Measurements from ENCODE around the gene LTBR. TPM values are rescaled to one million over a fixed set of nuclear protein-coding genes. Genes with fewer than 3 reads are reported as not detected.

LTBR gene
- polyA plus RNA-seq, 1 donor from 2014 or later, result not detected

DNA sequence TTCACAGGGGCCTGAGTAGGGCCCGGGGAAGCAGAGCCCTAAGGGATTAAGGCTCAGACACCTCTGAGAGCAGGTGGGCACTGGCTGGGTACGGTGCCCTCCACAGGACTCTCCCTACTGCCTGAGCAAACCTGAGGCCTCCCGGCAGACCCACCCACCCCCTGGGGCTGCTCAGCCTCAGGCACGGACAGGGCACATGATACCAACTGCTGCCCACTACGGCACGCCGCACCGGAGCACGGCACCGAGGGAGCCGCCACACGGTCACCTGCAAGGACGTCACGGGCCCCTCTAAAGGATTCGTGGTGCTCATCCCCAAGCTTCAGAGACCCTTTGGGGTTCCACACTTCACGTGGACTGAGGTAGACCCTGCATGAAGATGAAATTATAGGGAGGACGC lies 7.1 kb downstream of the LTBR start:
- no peak overlapping the region for H3K9ac ChIP-seq (ENCODE audit: low read length)
- H3K4me2 ChIP-seq (ENCODE audit: low read length), result no peak overlapping the region
- H3K4me3 ChIP-seq (ENCODE audit: low read length), result no peak overlapping the region
- H3F3A ChIP-seq (ENCODE audit: insufficient read depth, low read length, poor library complexity, severe bottlenecking), result no peaks in the 10 kb centered on the region
- no peaks in the 10 kb centered on the region for H3K79me2 ChIP-seq (replicated peaks; ENCODE audit: insufficient read depth, low read length)
- no peaks in the 10 kb centered on the region for H4K20me1 ChIP-seq (ENCODE audit: insufficient read depth)
- no peak overlapping the region for H3K27ac ChIP-seq (ENCODE audit: low read length)
- no peaks in the 10 kb centered on the region for H3K36me3 ChIP-seq (ENCODE audit: insufficient read depth, low read length)
- no peaks in the 10 kb centered on the region for H3K27me3 ChIP-seq (ENCODE audit: insufficient read depth, low read depth, low read length)
- TF ChIP-seq MXI1 (conservative IDR thresholded peaks at IDR 0.05; ENCODE audit: poor library complexity, severe bottlenecking) (no peak), EP300 (conservative IDR thresholded peaks at IDR 0.05; ENCODE audit: poor library complexity, severe bottlenecking) (no peak)
- H2AFZ ChIP-seq (ENCODE audit: low read depth, low read length), result no peak overlapping the region
- H3K9me3 ChIP-seq (ENCODE audit: low read length), result no peaks in the 10 kb centered on the region
- H3K9me2 ChIP-seq (ENCODE audit: insufficient read depth, low read length), result no peaks in the 10 kb centered on the region

DNA sequence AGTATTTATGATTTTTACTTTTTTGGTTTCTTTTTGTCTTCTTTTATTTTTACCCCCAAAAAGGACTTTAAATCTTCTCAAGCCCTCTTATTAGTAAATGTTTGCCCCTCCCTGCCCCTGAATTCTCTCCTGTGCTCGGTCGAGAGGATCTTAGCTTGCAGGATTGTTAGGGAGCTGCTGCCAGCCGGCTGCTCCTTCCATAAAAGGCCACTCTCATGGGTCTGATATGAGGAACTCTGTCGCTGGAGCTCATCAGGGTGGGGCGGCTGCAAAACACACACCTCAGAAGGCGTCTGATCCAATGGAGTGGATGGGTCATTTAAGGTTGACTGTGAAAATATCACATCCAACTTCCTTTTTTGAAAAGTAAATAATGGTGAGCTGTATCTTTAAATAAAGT lies 8.5 kb downstream of the LTBR start:
- Histone ChIP-seq H3K9me2 (ENCODE audit: insufficient read depth, low read length) (no peaks in the 10 kb centered on the region), H4K20me1 (ENCODE audit: insufficient read depth) (no peaks in the 10 kb centered on the region), H3K27me3 (ENCODE audit: insufficient read depth, low read depth, low read length) (no peaks in the 10 kb centered on the region), H3K9me3 (ENCODE audit: low read length) (no peaks in the 10 kb centered on the region), H3K4me3 (ENCODE audit: low read length) (no peak overlapping the region), H3K36me3 (ENCODE audit: insufficient read depth, low read length) (no peaks in the 10 kb centered on the region), H2AFZ (ENCODE audit: low read depth, low read length) (no peak overlapping the region), H3F3A (ENCODE audit: insufficient read depth, low read length, poor library complexity, severe bottlenecking) (no peaks in the 10 kb centered on the region), H3K79me2 (replicated peaks; ENCODE audit: insufficient read depth, low read length) (no peaks in the 10 kb centered on the region), H3K9ac (ENCODE audit: low read length) (no peak overlapping the region), H3K27ac (ENCODE audit: low read length) (no peak overlapping the region), H3K4me2 (ENCODE audit: low read length) (no peak overlapping the region)
- TF ChIP-seq EP300 (conservative IDR thresholded peaks at IDR 0.05; ENCODE audit: poor library complexity, severe bottlenecking) (no peak), MXI1 (conservative IDR thresholded peaks at IDR 0.05; ENCODE audit: poor library complexity, severe bottlenecking) (no peak), RAD21 (conservative IDR thresholded peaks at IDR 0.05) (no peak), SMC3 (conservative IDR thresholded peaks at IDR 0.05; ENCODE audit: poor library complexity) (no peak), EZH2 (IDR thresholded peaks at IDR 0.05; ENCODE audit: borderline replicate concordance, insufficient read depth, low read length, poor library complexity, severe bottlenecking) (no peak), POLR2AphosphoS5 (IDR thresholded peaks at IDR 0.05) (no peak), TAF1 (IDR thresholded peaks at IDR 0.05; ENCODE audit: low read depth) (no peak)
- TF ChIP-seq, protein P1, sequence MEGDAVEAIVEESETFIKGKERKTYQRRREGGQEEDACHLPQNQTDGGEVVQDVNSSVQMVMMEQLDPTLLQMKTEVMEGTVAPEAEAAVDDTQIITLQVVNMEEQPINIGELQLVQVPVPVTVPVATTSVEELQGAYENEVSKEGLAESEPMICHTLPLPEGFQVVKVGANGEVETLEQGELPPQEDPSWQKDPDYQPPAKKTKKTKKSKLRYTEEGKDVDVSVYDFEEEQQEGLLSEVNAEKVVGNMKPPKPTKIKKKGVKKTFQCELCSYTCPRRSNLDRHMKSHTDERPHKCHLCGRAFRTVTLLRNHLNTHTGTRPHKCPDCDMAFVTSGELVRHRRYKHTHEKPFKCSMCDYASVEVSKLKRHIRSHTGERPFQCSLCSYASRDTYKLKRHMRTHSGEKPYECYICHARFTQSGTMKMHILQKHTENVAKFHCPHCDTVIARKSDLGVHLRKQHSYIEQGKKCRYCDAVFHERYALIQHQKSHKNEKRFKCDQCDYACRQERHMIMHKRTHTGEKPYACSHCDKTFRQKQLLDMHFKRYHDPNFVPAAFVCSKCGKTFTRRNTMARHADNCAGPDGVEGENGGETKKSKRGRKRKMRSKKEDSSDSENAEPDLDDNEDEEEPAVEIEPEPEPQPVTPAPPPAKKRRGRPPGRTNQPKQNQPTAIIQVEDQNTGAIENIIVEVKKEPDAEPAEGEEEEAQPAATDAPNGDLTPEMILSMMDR (IDR thresholded peaks at IDR 0.05; ENCODE audit: poor library complexity, severe bottlenecking), result no peak
- TF ChIP-seq, protein P2, sequence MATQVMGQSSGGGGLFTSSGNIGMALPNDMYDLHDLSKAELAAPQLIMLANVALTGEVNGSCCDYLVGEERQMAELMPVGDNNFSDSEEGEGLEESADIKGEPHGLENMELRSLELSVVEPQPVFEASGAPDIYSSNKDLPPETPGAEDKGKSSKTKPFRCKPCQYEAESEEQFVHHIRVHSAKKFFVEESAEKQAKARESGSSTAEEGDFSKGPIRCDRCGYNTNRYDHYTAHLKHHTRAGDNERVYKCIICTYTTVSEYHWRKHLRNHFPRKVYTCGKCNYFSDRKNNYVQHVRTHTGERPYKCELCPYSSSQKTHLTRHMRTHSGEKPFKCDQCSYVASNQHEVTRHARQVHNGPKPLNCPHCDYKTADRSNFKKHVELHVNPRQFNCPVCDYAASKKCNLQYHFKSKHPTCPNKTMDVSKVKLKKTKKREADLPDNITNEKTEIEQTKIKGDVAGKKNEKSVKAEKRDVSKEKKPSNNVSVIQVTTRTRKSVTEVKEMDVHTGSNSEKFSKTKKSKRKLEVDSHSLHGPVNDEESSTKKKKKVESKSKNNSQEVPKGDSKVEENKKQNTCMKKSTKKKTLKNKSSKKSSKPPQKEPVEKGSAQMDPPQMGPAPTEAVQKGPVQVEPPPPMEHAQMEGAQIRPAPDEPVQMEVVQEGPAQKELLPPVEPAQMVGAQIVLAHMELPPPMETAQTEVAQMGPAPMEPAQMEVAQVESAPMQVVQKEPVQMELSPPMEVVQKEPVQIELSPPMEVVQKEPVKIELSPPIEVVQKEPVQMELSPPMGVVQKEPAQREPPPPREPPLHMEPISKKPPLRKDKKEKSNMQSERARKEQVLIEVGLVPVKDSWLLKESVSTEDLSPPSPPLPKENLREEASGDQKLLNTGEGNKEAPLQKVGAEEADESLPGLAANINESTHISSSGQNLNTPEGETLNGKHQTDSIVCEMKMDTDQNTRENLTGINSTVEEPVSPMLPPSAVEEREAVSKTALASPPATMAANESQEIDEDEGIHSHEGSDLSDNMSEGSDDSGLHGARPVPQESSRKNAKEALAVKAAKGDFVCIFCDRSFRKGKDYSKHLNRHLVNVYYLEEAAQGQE (IDR thresholded peaks at IDR 0.05; ENCODE audit: borderline replicate concordance), result no peak

DNA sequence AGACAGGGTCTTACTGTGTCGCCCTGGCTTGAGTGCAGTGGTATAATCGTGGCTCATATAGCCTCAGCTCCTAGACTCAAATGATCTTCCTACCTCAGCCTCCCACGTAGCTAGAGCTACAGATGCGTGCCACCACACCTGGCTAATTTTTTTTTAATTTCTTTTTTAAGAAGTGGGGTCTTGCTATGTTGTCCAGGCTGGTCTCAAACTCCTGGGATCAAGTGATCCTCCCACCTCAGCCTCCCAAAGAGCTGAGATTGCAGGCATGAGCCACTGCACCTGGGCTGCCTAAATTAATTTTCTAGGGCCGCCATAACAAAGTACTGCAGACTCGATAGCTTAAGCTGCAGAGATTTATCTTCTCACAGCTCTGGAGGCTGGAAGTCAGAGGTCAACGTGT lies 9.1 kb downstream of the LTBR start:
- H3K9me3 ChIP-seq (ENCODE audit: low read length), result no peaks in the 10 kb centered on the region
- H2AFZ ChIP-seq (ENCODE audit: low read depth, low read length), result no peak overlapping the region
- no peaks in the 10 kb centered on the region for H3K36me3 ChIP-seq (ENCODE audit: insufficient read depth, low read length)
- H4K20me1 ChIP-seq (ENCODE audit: insufficient read depth), result no peaks in the 10 kb centered on the region
- TF ChIP-seq, protein P2 (IDR thresholded peaks at IDR 0.05; ENCODE audit: borderline replicate concordance), result no peak
- TF ChIP-seq EZH2 (IDR thresholded peaks at IDR 0.05; ENCODE audit: borderline replicate concordance, insufficient read depth, low read length, poor library complexity, severe bottlenecking) (no peak), RAD21 (conservative IDR thresholded peaks at IDR 0.05) (no peak), POLR2AphosphoS5 (IDR thresholded peaks at IDR 0.05) (no peak), TAF1 (IDR thresholded peaks at IDR 0.05; ENCODE audit: low read depth) (no peak), SMC3 (conservative IDR thresholded peaks at IDR 0.05; ENCODE audit: poor library complexity) (no peak), MXI1 (conservative IDR thresholded peaks at IDR 0.05; ENCODE audit: poor library complexity, severe bottlenecking) (no peak), EP300 (conservative IDR thresholded peaks at IDR 0.05; ENCODE audit: poor library complexity, severe bottlenecking) (no peak)
- TF ChIP-seq, protein P1 (IDR thresholded peaks at IDR 0.05; ENCODE audit: poor library complexity, severe bottlenecking), result no peak
- H3K4me2 ChIP-seq (ENCODE audit: low read length), result no peak overlapping the region
- no peak overlapping the region for H3K9ac ChIP-seq (ENCODE audit: low read length)
- no peaks in the 10 kb centered on the region for H3K79me2 ChIP-seq (replicated peaks; ENCODE audit: insufficient read depth, low read length)
- no peaks in the 10 kb centered on the region for H3F3A ChIP-seq (ENCODE audit: insufficient read depth, low read length, poor library complexity, severe bottlenecking)
- no peaks in the 10 kb centered on the region for H3K9me2 ChIP-seq (ENCODE audit: insufficient read depth, low read length)
- no peak overlapping the region for H3K4me3 ChIP-seq (ENCODE audit: low read length)
- H3K27ac ChIP-seq (ENCODE audit: low read length), result no peak overlapping the region
- no peaks in the 10 kb centered on the region for H3K27me3 ChIP-seq (ENCODE audit: insufficient read depth, low read depth, low read length)
